ENCODE data around the gene AFM. TPM values are rescaled to one million over a fixed set of nuclear protein-coding genes. Genes with fewer than 3 reads are reported as not detected.
A peak's percentile ranks its signal among the peaks of the same experiment; 100 is the strongest.

AFM gene
- total RNA-seq, 6 experiments from 2014 or later: 129 to 320 (median 169) TPM

GRCh38 chr4:73485596-73485995 is 4.1 kb downstream of the AFM start:
- Histone ChIP-seq H3K36me3 (peaks cover 0 to 60% (median 15%) of the 10 kb centered on the region in 4 donors), H3K4me1 (peaks cover 0 to 38% (median 0%) of the 10 kb centered on the region in 4 donors), H3K27ac (peak overlapping the region in 1 of 3 donors; percentile 15), H3K9me3 (no peaks in the 10 kb centered on the region), H3K27me3 (no peaks in the 10 kb centered on the region), H3K4me3 (no peak overlapping the region)
- DNase-seq (no peak), ATAC-seq (no peak)
- TF ChIP-seq CTCF (IDR thresholded peaks at IDR 0.05) (no peak), POLR2A (IDR thresholded peaks at IDR 0.05) (no peak)
- intact Hi-C loops (cut with DNase I): no loop called here

- Histone ChIP-seq H3K36me3 (peaks cover 0 to 63% (median 15%) of the 10 kb centered on the region in 4 donors), H3K9me3 (no peaks in the 10 kb centered on the region), H3K4me3 (no peak overlapping the region), H3K4me1 (peaks cover 0 to 32% (median 0%) of the 10 kb centered on the region in 4 donors), H3K27ac (no peak overlapping the region), H3K27me3 (no peaks in the 10 kb centered on the region)
- DNase-seq (no peak), ATAC-seq (no peak)
- 42% methylated on average over 1 of the region's 1 CpG for WGBS (ENCODE audit: insufficient coverage, low coverage, low lambda C conversion rate, missing lambda C conversion rate)
- no peak for TF ChIP-seq CTCF (IDR thresholded peaks at IDR 0.05)
- no peak for TF ChIP-seq POLR2A (IDR thresholded peaks at IDR 0.05)
- intact Hi-C loops (cut with DNase I): no loop called here
These were observed 5.0 kb downstream of the AFM start for GRCh38 chr4:73486497-73486896.

GRCh38 chr4:73487233-73487632 is 5.7 kb downstream of the AFM start:
- H3K4me1 ChIP-seq: peaks cover 0 to 32% (median 0%) of the 10 kb centered on the region in 4 donors
- no peak for DNase-seq
- WGBS (ENCODE audit: insufficient coverage, low coverage, low lambda C conversion rate, missing lambda C conversion rate): 83% methylated on average over 1 of the region's 1 CpG
- no peak overlapping the region for H3K4me3 ChIP-seq
- no peaks in the 10 kb centered on the region for H3K27me3 ChIP-seq
- intact Hi-C loops (cut with DNase I): no loop called here
- ATAC-seq: no peak
- peak overlapping the region in 1 of 3 donors; percentile 10 for H3K27ac ChIP-seq
- peaks cover 0 to 68% (median 15%) of the 10 kb centered on the region in 4 donors for H3K36me3 ChIP-seq
- H3K9me3 ChIP-seq: no peaks in the 10 kb centered on the region
- TF ChIP-seq CTCF (IDR thresholded peaks at IDR 0.05) (no peak), POLR2A (IDR thresholded peaks at IDR 0.05) (no peak)

GRCh38 chr4:73499996-73500765 is 18.6 kb downstream of the AFM start:
- Histone ChIP-seq H3K36me3 (peaks cover 0 to 80% (median 30%) of the 10 kb centered on the region in 4 donors), H3K4me3 (no peak overlapping the region)
- intact Hi-C loops (cut with DNase I): no loop called here

More at GRCh38 chr4:73499996-73500765, 18.6 kb downstream of the AFM start:
- ATAC-seq: peak; percentile 24 to 73 (median 38)
- no peaks in the 10 kb centered on the region for H3K27me3 ChIP-seq
- no peaks in the 10 kb centered on the region for H3K9me3 ChIP-seq
- 35% methylated on average over 4 of the region's 4 CpGs for WGBS (ENCODE audit: insufficient coverage, low coverage, low lambda C conversion rate, missing lambda C conversion rate)
- no peak for DNase-seq
- H3K4me1 ChIP-seq: peaks cover 0 to 60% (median 19%) of the 10 kb centered on the region in 4 donors
- H3K27ac ChIP-seq: peak overlapping the region in 2 of 3 donors; percentile 47 to 49
- TF ChIP-seq CTCF (IDR thresholded peaks at IDR 0.05): no peak
- TF ChIP-seq POLR2A (IDR thresholded peaks at IDR 0.05): no peak
